HepG2 (cell line): ENCODE results near the gene FFAR1. TPM values are rescaled to one million over a fixed set of nuclear protein-coding genes. Genes with fewer than 3 reads are reported as not detected.

Experiments used
- FOSL2 ChIP-seq: sonication (generic); formaldehyde crosslinking; IDR thresholded peaks from 2 replicates; pipeline ENCODE4 v1.4.0; 2020; ENCODE audit warnings: missing genetic modification reagents
- NR2C2 ChIP-seq: sonication (generic); formaldehyde crosslinking; IDR thresholded peaks from 2 replicates; pipeline ENCODE4 v1.4.0; 2020; ENCODE audit warnings: missing genetic modification reagents, mild to moderate bottlenecking, moderate library complexity, borderline replicate concordance
- PHF5A ChIP-seq: IDR thresholded peaks from one replicate; pipeline ENCODE4 v1.6.1; 2018; ENCODE audit warnings: low read depth, missing genetic modification reagents; ENCODE audit not compliant: unreplicated experiment
- RAD51 ChIP-seq: fragments of 450-650 bp; IDR thresholded peaks from 2 replicates; pipeline ENCODE4 v1.6.1; 2016; ENCODE audit warnings: borderline replicate concordance
- RBM39 ChIP-seq: fragments of 200-400 bp; formaldehyde crosslinking; IDR thresholded peaks from one replicate; pipeline ENCODE4 v1.6.1; 2018; ENCODE audit warnings: antibody characterized with exemption, mild to moderate bottlenecking, low read depth, low read length; ENCODE audit not compliant: poor library complexity, severe bottlenecking
- TCF7L2 ChIP-seq: IDR thresholded peaks from 2 replicates; pipeline ENCODE4 v1.6.1; 2011; ENCODE audit warnings: mild to moderate bottlenecking, low read depth, low read length, moderate library complexity
- ZFP41 ChIP-seq: sonication (generic); formaldehyde crosslinking; IDR thresholded peaks from 2 replicates; pipeline ENCODE4 v1.4.0; 2020; ENCODE audit warnings: mild to moderate bottlenecking, missing genetic modification reagents, borderline replicate concordance
- ZNF788 ChIP-seq: sonication (generic); formaldehyde crosslinking; IDR thresholded peaks from 2 replicates; pipeline ENCODE4 v1.5.0; 2020; ENCODE audit warnings: mild to moderate bottlenecking, missing genetic modification reagents, borderline replicate concordance
- ZNF883 ChIP-seq: sonication (generic); formaldehyde crosslinking; IDR thresholded peaks from 2 replicates; pipeline ENCODE4 v1.5.1; 2020; ENCODE audit warnings: mild to moderate bottlenecking, missing genetic modification reagents; ENCODE audit errors: not compliant biosample characterization
- polyA plus RNA-seq, 8 experiments: library from polyadenylated mRNA; depleted of rRNA in 3 of 8; stranded (reverse) in 7 of 8; unstranded in 1 of 8; fragments of >200 nt; fragmentation: Illumina TruSeq in 4 of 8; extraction: Trizol in 4 of 8; gene quantifications; 2 replicates each; pipeline versions ENCODE4 v1.2.1 to v1.2.3, GENCODE V29; 2011 to 2016; ENCODE audit warnings: low read depth in 4 of 8, missing spikeins in 1 of 8, mixed read lengths in 1 of 8; ENCODE audit not compliant: insufficient read depth in 1 of 8
- total RNA-seq, 5 experiments: library from RNA; depleted of rRNA; stranded (reverse); fragments of >200 nt; fragmentation: Illumina TruSeq; extraction: Trizol; gene quantifications; 2 replicates each; pipeline ENCODE4 v1.2.3, GENCODE V29; 2016; ENCODE audit warnings: low read depth in 1 of 5
- TF ChIP-seq, protein P1 (sequence below): IDR thresholded peaks from 2 replicates; pipeline ENCODE4 v1.6.1; 2016; ENCODE audit warnings: missing genetic modification reagents, missing compliant biosample characterization
- TF ChIP-seq, protein P2 (sequence below): sonication (generic); formaldehyde crosslinking; IDR thresholded peaks from 2 replicates; pipeline ENCODE4 v1.5.0; 2020; ENCODE audit warnings: mild to moderate bottlenecking, missing genetic modification reagents
- TF ChIP-seq, protein P3 (sequence below): sonication (generic); formaldehyde crosslinking; IDR thresholded peaks from 2 replicates; pipeline ENCODE4; 2020; ENCODE audit warnings: missing genetic modification reagents, mild to moderate bottlenecking, borderline replicate concordance
- TF ChIP-seq, protein P4 (sequence below): sonication (generic); formaldehyde crosslinking; IDR thresholded peaks from 2 replicates; pipeline ENCODE4 v1.4.0; 2020; ENCODE audit warnings: mild to moderate bottlenecking, missing genetic modification reagents
- TF ChIP-seq, protein P5 (sequence below): sonication (generic); formaldehyde crosslinking; IDR thresholded peaks from 2 replicates; pipeline ENCODE4 v1.4.0; 2020; ENCODE audit warnings: missing genetic modification reagents
- TF ChIP-seq, protein P6 (sequence below): sonication (generic); formaldehyde crosslinking; IDR thresholded peaks from 2 replicates; pipeline ENCODE4 v1.4.0; 2020; ENCODE audit warnings: missing genetic modification reagents, low read depth, mild to moderate bottlenecking, borderline replicate concordance

The FFAR1 gene
- total and polyA plus RNA-seq, 2 of the 13 experiments (the other 11 are each of a cell fraction or from before 2014, with no cell fraction given), result not detected

DNA sequence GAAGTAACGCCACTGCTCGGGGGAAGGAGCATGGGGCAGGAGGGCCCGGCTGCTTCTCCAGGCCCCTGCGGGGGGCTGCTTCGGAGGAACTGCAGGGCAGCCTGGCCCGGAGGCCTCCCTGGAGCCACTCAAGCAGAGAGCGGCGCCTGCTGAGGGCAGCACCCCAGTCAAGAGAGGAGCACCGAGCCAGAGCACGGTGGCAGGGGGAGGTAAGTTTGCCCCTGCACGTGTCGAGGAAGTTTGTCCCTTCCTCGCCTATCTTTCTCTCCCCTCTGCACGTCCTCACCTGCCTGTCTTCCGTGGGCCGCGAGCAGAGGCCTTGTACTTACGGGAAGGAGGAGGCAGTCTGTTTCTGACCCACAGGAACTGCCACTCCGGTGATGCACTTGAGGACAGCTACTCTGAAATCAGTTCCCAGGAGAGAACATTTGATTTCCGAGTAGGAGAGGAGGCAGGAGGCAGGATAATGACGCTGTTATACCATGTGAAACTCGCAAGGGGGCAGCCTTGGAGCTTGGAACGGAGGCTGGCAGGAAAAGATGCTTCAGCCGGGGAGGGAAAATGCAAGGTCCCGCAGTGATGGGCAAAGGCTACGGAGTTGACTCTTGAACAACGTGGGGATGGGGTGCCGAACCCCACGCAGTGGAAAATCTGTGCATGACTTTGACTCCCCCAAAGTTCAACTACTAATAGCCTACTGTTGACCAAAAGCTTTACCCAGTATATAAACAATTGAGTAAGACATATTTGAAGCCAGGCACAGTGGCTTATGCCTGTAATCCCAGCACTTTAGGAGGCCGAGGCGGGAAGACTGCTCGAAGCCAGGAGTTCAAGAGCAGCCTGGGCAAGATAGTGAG is 5.0 kb downstream of the FFAR1 start (continued):
- TF ChIP-seq ZNF883 (CRISPR knock-in tag) (no peak), ZFP41 (CRISPR knock-in tag) (no peak), PHF5A (CRISPR knock-in tag) (no peak), FOSL2 (CRISPR knock-in tag) (peak; percentile 46; the same call in 1 of the 2 replicates), RAD51 (no peak), TCF7L2 (no peak), NR2C2 (CRISPR knock-in tag) (no peak; the same call in 1 of the 2 replicates), RBM39 (no peak), ZNF788 (no peak; the same call in 1 of the 2 replicates)
- TF ChIP-seq, protein P1, sequence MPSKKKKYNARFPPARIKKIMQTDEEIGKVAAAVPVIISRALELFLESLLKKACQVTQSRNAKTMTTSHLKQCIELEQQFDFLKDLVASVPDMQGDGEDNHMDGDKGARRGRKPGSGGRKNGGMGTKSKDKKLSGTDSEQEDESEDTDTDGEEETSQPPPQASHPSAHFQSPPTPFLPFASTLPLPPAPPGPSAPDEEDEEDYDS (CRISPR knock-in tag), result 0 out of 2 replicates have a peak, but pooled peaks have one; percentile 24
- TF ChIP-seq, protein P2, sequence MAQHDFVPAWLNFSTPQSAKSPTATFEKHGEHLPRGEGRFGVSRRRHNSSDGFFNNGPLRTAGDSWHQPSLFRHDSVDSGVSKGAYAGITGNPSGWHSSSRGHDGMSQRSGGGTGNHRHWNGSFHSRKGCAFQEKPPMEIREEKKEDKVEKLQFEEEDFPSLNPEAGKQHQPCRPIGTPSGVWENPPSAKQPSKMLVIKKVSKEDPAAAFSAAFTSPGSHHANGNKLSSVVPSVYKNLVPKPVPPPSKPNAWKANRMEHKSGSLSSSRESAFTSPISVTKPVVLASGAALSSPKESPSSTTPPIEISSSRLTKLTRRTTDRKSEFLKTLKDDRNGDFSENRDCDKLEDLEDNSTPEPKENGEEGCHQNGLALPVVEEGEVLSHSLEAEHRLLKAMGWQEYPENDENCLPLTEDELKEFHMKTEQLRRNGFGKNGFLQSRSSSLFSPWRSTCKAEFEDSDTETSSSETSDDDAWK (CRISPR knock-in tag), result no peak
- TF ChIP-seq, protein P3, sequence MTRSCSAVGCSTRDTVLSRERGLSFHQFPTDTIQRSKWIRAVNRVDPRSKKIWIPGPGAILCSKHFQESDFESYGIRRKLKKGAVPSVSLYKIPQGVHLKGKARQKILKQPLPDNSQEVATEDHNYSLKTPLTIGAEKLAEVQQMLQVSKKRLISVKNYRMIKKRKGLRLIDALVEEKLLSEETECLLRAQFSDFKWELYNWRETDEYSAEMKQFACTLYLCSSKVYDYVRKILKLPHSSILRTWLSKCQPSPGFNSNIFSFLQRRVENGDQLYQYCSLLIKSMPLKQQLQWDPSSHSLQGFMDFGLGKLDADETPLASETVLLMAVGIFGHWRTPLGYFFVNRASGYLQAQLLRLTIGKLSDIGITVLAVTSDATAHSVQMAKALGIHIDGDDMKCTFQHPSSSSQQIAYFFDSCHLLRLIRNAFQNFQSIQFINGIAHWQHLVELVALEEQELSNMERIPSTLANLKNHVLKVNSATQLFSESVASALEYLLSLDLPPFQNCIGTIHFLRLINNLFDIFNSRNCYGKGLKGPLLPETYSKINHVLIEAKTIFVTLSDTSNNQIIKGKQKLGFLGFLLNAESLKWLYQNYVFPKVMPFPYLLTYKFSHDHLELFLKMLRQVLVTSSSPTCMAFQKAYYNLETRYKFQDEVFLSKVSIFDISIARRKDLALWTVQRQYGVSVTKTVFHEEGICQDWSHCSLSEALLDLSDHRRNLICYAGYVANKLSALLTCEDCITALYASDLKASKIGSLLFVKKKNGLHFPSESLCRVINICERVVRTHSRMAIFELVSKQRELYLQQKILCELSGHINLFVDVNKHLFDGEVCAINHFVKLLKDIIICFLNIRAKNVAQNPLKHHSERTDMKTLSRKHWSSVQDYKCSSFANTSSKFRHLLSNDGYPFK (CRISPR knock-in tag), result peak; percentile 37; the same call in 1 of the 2 replicates
- TF ChIP-seq, protein P4, sequence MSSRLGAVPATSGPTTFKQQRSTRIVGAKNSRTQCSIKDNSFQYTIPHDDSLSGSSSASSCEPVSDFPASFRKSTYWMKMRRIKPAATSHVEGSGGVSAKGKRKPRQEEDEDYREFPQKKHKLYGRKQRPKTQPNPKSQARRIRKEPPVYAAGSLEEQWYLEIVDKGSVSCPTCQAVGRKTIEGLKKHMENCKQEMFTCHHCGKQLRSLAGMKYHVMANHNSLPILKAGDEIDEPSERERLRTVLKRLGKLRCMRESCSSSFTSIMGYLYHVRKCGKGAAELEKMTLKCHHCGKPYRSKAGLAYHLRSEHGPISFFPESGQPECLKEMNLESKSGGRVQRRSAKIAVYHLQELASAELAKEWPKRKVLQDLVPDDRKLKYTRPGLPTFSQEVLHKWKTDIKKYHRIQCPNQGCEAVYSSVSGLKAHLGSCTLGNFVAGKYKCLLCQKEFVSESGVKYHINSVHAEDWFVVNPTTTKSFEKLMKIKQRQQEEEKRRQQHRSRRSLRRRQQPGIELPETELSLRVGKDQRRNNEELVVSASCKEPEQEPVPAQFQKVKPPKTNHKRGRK (CRISPR knock-in tag), result no peak
- TF ChIP-seq, protein P5, sequence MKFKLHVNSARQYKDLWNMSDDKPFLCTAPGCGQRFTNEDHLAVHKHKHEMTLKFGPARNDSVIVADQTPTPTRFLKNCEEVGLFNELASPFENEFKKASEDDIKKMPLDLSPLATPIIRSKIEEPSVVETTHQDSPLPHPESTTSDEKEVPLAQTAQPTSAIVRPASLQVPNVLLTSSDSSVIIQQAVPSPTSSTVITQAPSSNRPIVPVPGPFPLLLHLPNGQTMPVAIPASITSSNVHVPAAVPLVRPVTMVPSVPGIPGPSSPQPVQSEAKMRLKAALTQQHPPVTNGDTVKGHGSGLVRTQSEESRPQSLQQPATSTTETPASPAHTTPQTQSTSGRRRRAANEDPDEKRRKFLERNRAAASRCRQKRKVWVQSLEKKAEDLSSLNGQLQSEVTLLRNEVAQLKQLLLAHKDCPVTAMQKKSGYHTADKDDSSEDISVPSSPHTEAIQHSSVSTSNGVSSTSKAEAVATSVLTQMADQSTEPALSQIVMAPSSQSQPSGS (CRISPR knock-in tag), result no peak
- TF ChIP-seq, protein P6, sequence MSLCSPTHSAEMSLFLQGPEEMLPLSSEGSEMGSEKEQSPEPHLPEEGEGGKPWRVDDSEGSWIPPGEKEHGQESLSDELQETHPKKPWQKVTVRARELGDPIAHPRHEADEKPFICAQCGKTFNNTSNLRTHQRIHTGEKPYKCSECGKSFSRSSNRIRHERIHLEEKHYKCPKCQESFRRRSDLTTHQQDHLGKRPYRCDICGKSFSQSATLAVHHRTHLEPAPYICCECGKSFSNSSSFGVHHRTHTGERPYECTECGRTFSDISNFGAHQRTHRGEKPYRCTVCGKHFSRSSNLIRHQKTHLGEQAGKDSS, result 0 out of 2 replicates have a peak, but pooled peaks have one; percentile 68
